SU-DHL-6 (cell line): Measurements from ENCODE around the gene PAIP2.

ENCODE experiments used
- EZH2phosphoT487 ChIP-seq: fragments of 200-600 bp; sonication (generic), shearing (Covaris generic); conservative IDR thresholded peaks from 2 replicates; pipeline ENCODE4 v1.6.1; 2018; ENCODE audit warnings: mild to moderate bottlenecking, antibody characterized with exemption, low read length, moderate library complexity, mixed read lengths
- TF ChIP-seq, protein P1 (sequence below): fragments of 200-600 bp; sonication (generic); IDR thresholded peaks from one replicate; pipeline ENCODE4 v1.5.1; 2017; ENCODE audit warnings: antibody characterized with exemption, mild to moderate bottlenecking, low read length, moderate library complexity; ENCODE audit not compliant: insufficient read depth, poor library complexity, severe bottlenecking

- TF ChIP-seq, protein P1, sequence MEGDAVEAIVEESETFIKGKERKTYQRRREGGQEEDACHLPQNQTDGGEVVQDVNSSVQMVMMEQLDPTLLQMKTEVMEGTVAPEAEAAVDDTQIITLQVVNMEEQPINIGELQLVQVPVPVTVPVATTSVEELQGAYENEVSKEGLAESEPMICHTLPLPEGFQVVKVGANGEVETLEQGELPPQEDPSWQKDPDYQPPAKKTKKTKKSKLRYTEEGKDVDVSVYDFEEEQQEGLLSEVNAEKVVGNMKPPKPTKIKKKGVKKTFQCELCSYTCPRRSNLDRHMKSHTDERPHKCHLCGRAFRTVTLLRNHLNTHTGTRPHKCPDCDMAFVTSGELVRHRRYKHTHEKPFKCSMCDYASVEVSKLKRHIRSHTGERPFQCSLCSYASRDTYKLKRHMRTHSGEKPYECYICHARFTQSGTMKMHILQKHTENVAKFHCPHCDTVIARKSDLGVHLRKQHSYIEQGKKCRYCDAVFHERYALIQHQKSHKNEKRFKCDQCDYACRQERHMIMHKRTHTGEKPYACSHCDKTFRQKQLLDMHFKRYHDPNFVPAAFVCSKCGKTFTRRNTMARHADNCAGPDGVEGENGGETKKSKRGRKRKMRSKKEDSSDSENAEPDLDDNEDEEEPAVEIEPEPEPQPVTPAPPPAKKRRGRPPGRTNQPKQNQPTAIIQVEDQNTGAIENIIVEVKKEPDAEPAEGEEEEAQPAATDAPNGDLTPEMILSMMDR: no peak
- TF ChIP-seq EZH2phosphoT487: no peak
Measured at GRCh38 chr5:139343476-139343875, 1.8 kb downstream of the PAIP2 start.
